HCT116 (cell line): ENCODE data around the gene MND1.

Experiments
- CEBPB ChIP-seq: IDR thresholded peaks from 2 replicates; pipeline ENCODE4 v1.6.1; 2012; ENCODE audit warnings: low read depth
- EZH2 ChIP-seq: fragments of 200-600 bp; sonication (generic); IDR thresholded peaks from 2 replicates; pipeline ENCODE4 v1.6.1; 2017; ENCODE audit warnings: antibody characterized with exemption, mixed run types
- POLR2A ChIP-seq: IDR thresholded peaks from 2 replicates; pipeline ENCODE4 v1.7.0; 2011; ENCODE audit warnings: borderline replicate concordance; ENCODE audit not compliant: insufficient read depth, insufficient read length; ENCODE audit errors: extremely low read depth
- POLR2AphosphoS5 ChIP-seq: IDR thresholded peaks from 2 replicates; pipeline ENCODE4 v1.6.1; 2011; ENCODE audit warnings: mild to moderate bottlenecking, low read depth, low read length, moderate library complexity
- RAD21 ChIP-seq: IDR thresholded peaks from 2 replicates; pipeline ENCODE4 v1.6.1; 2012; ENCODE audit warnings: low read depth, mild to moderate bottlenecking
- SIN3A ChIP-seq: IDR thresholded peaks from 2 replicates; pipeline ENCODE4 v1.6.1; 2012; ENCODE audit warnings: low read depth
- SRF ChIP-seq: IDR thresholded peaks from 2 replicates; pipeline ENCODE4 v1.6.1; 2012; ENCODE audit warnings: low read depth
- YY1 ChIP-seq: IDR thresholded peaks from 2 replicates; pipeline ENCODE4 v1.6.1; 2011; ENCODE audit warnings: low read length, low read depth, moderate library complexity, mild to moderate bottlenecking; ENCODE audit not compliant: insufficient replicate concordance; ENCODE audit errors: extremely low read depth
- TF ChIP-seq, protein P1 (sequence below): IDR thresholded peaks from 2 replicates; pipeline ENCODE4 v1.6.1; 2012
- TF ChIP-seq, protein P2 (sequence below), 3 experiments: fragments of 200-600 bp in 1 of 3; sonication (generic) in 1 of 3; IDR thresholded peaks in 2 of 3; conservative IDR thresholded peaks in 1 of 3; 2 replicates each; pipeline ENCODE4 v1.5.1; 2012 to 2017; ENCODE audit warnings: low read depth in 2 of 3, low read length in 2 of 3, antibody characterized with exemption in 1 of 3, borderline replicate concordance in 1 of 3, control low read depth in 1 of 3, mild to moderate bottlenecking in 1 of 3, mixed read lengths in 1 of 3, mixed run types in 1 of 3, moderate library complexity in 1 of 3; ENCODE audit not compliant: insufficient read depth in 1 of 3
- TF ChIP-seq, protein P3 (sequence below): IDR thresholded peaks from 2 replicates; pipeline ENCODE4 v1.6.1; 2011; ENCODE audit warnings: mild to moderate bottlenecking, low read length, moderate library complexity; ENCODE audit not compliant: insufficient replicate concordance; ENCODE audit errors: extremely low read depth
- TF ChIP-seq, protein P4 (sequence below): IDR thresholded peaks from 2 replicates; pipeline ENCODE4 v1.6.1; 2012
- TF ChIP-seq, protein P5 (sequence below): IDR thresholded peaks from 2 replicates; pipeline ENCODE4 v1.6.1; 2012; ENCODE audit warnings: low read depth

DNA sequence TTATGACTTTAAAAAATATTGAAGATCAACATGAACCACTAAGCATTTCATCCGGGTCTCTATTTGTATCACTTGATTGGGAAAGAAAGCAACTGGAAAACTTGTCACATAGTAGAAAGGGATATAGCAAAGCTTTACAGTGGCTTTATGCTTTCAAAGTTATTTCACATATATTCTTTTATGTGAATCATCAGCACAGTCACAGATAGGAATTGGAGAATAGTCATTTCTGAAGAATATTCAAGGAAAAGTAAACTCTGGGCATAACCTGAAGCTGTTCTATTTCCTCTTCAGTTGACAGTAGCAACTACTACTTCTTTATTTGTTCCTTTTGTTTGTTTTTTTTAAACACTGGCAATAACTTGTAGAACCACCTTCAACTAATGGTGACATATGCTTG, 50.5 kb downstream of the MND1 start:
- TF ChIP-seq, protein P1, sequence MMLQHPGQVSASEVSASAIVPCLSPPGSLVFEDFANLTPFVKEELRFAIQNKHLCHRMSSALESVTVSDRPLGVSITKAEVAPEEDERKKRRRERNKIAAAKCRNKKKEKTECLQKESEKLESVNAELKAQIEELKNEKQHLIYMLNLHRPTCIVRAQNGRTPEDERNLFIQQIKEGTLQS = no peak
- TF ChIP-seq, protein P2, sequence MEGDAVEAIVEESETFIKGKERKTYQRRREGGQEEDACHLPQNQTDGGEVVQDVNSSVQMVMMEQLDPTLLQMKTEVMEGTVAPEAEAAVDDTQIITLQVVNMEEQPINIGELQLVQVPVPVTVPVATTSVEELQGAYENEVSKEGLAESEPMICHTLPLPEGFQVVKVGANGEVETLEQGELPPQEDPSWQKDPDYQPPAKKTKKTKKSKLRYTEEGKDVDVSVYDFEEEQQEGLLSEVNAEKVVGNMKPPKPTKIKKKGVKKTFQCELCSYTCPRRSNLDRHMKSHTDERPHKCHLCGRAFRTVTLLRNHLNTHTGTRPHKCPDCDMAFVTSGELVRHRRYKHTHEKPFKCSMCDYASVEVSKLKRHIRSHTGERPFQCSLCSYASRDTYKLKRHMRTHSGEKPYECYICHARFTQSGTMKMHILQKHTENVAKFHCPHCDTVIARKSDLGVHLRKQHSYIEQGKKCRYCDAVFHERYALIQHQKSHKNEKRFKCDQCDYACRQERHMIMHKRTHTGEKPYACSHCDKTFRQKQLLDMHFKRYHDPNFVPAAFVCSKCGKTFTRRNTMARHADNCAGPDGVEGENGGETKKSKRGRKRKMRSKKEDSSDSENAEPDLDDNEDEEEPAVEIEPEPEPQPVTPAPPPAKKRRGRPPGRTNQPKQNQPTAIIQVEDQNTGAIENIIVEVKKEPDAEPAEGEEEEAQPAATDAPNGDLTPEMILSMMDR (IDR thresholded peaks at IDR 0.05 in 2 of 3, conservative IDR thresholded peaks at IDR 0.05 in 1 of 3; ENCODE audit: borderline replicate concordance in 1 of 3, insufficient read depth in 1 of 3, low read depth in 2 of 3, low read length in 2 of 3) = no peak
- TF ChIP-seq RAD21 (no peak), EZH2 (no peak), SIN3A (no peak), YY1 (no peak), POLR2A (no peak), SRF (no peak), POLR2AphosphoS5 (no peak), CEBPB (no peak)
- TF ChIP-seq, protein P3, sequence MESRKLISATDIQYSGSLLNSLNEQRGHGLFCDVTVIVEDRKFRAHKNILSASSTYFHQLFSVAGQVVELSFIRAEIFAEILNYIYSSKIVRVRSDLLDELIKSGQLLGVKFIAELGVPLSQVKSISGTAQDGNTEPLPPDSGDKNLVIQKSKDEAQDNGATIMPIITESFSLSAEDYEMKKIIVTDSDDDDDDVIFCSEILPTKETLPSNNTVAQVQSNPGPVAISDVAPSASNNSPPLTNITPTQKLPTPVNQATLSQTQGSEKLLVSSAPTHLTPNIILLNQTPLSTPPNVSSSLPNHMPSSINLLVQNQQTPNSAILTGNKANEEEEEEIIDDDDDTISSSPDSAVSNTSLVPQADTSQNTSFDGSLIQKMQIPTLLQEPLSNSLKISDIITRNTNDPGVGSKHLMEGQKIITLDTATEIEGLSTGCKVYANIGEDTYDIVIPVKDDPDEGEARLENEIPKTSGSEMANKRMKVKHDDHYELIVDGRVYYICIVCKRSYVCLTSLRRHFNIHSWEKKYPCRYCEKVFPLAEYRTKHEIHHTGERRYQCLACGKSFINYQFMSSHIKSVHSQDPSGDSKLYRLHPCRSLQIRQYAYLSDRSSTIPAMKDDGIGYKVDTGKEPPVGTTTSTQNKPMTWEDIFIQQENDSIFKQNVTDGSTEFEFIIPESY = no peak
- TF ChIP-seq, protein P4, sequence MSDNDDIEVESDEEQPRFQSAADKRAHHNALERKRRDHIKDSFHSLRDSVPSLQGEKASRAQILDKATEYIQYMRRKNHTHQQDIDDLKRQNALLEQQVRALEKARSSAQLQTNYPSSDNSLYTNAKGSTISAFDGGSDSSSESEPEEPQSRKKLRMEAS = no peak
- TF ChIP-seq, protein P5, sequence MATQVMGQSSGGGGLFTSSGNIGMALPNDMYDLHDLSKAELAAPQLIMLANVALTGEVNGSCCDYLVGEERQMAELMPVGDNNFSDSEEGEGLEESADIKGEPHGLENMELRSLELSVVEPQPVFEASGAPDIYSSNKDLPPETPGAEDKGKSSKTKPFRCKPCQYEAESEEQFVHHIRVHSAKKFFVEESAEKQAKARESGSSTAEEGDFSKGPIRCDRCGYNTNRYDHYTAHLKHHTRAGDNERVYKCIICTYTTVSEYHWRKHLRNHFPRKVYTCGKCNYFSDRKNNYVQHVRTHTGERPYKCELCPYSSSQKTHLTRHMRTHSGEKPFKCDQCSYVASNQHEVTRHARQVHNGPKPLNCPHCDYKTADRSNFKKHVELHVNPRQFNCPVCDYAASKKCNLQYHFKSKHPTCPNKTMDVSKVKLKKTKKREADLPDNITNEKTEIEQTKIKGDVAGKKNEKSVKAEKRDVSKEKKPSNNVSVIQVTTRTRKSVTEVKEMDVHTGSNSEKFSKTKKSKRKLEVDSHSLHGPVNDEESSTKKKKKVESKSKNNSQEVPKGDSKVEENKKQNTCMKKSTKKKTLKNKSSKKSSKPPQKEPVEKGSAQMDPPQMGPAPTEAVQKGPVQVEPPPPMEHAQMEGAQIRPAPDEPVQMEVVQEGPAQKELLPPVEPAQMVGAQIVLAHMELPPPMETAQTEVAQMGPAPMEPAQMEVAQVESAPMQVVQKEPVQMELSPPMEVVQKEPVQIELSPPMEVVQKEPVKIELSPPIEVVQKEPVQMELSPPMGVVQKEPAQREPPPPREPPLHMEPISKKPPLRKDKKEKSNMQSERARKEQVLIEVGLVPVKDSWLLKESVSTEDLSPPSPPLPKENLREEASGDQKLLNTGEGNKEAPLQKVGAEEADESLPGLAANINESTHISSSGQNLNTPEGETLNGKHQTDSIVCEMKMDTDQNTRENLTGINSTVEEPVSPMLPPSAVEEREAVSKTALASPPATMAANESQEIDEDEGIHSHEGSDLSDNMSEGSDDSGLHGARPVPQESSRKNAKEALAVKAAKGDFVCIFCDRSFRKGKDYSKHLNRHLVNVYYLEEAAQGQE = no peak
